GM12878 (cell line): ENCODE results near the gene CFAP410. TPM values are rescaled to one million over a fixed set of nuclear protein-coding genes. Genes with fewer than 3 reads are reported as not detected.

Source experiments
- ATAC-seq: fragments of 200-7000 bp; cut with Tn5 transposase; 3 replicates; pipeline ENCODE4 v1.9.1; 2020; ENCODE audit warnings: mild to moderate bottlenecking, moderate library complexity
- BruUV-seq: library from RNA; stranded (reverse); fragments of 400-500 nt; replicated peaks from 2 replicates; lab custom pipeline; 2021; lab: Mats Ljungman, UMichigan
- CTCF ChIA-PET: fragments of 300-600 bp; sonication (Branson Sonifier 250); formaldehyde crosslinking; extraction: SDS; loops from one replicate; lab custom pipeline; 2021; ENCODE audit warnings: inconsistent platforms; lab: Yijun Ruan, JAX
- POLR2A ChIA-PET: fragments of 350-600 bp; formaldehyde crosslinking; extraction: SDS; loops from one replicate; lab custom pipeline; 2021; ENCODE audit warnings: inconsistent platforms; lab: Charles Lee
- RAD21 ChIA-PET: fragments of 300-600 bp; sonication (Branson Sonifier 250); formaldehyde crosslinking; loops from one replicate; lab custom pipeline; 2023; ENCODE audit warnings: antibody characterized with exemption; ENCODE audit not compliant: unreplicated experiment; lab: Charles Lee
- SMC1A ChIA-PET: fragments of 300-600 bp; sonication (Branson Sonifier 250); formaldehyde crosslinking; loops from one replicate; lab custom pipeline; 2023; ENCODE audit not compliant: unreplicated experiment, uncharacterized antibody; lab: Charles Lee
- DNase-seq: peaks from one replicate; pipeline ENCODE4 v3.0.0-alpha.2; 2011; ENCODE audit warnings: low read depth, low spot score
- FAIRE-seq: peaks from 3 replicates; lab custom pipeline; 2011; peaks lifted over from hg19 to GRCh38; lab: Jason Lieb, UNC
- H2AFZ ChIP-seq: 2 replicates; pipeline ENCODE4 v1.6.0; 2011; ENCODE audit warnings: low read depth, low read length, control low read depth; ENCODE audit not compliant: control insufficient read depth
- H3K27ac ChIP-seq: 2 replicates; pipeline ENCODE4 v1.5.1; 2011; ENCODE audit warnings: control low read depth; ENCODE audit not compliant: control insufficient read depth, insufficient read depth
- H3K27me3 ChIP-seq, 2 experiments: replicated peaks in 1 of 2; 2 replicates each; pipeline versions ENCODE4 v1.6.0 to v1.6.1; 2011; ENCODE audit warnings: low read length in 1 of 2; ENCODE audit not compliant: control insufficient read depth in 2 of 2, insufficient read depth in 2 of 2
- H3K36me3 ChIP-seq, 2 experiments: 2 replicates each; pipeline ENCODE4 v1.5.1; 2011; ENCODE audit warnings: low read length in 1 of 2; ENCODE audit not compliant: control insufficient read depth in 2 of 2, insufficient read depth in 2 of 2
- H3K4me1 ChIP-seq: 2 replicates; pipeline ENCODE4 v1.6.1; 2011; ENCODE audit warnings: mild to moderate bottlenecking, low read length, moderate library complexity, mixed read lengths; ENCODE audit not compliant: control insufficient read depth, insufficient read depth
- H3K4me2 ChIP-seq: 2 replicates; pipeline ENCODE4 v1.6.0; 2011; ENCODE audit warnings: control low read depth; ENCODE audit not compliant: control insufficient read depth, insufficient read depth
- H3K4me3 ChIP-seq: fragments of 200-600 bp; sonication (generic); 2 replicates; pipeline ENCODE4 v1.5.1; 2016
- H3K79me2 ChIP-seq: 2 replicates; pipeline ENCODE4 v1.6.0; 2011; ENCODE audit warnings: low read length; ENCODE audit not compliant: control insufficient read depth, insufficient read depth
- H3K9ac ChIP-seq: 2 replicates; pipeline ENCODE4 v1.8.0; 2011; ENCODE audit warnings: low read length, control low read depth, mixed read lengths; ENCODE audit not compliant: control insufficient read depth, insufficient read depth
- H3K9me3 ChIP-seq: replicated peaks from 3 replicates; pipeline ENCODE4 v1.5.1; 2011; ENCODE audit warnings: mild to moderate bottlenecking, low read length; ENCODE audit not compliant: control insufficient read depth, insufficient read depth
- H4K20me1 ChIP-seq: 2 replicates; pipeline ENCODE4 v1.6.0; 2011; ENCODE audit not compliant: control insufficient read depth, insufficient read depth
- EED ChIP-seq: sonication (generic); IDR thresholded peaks from 2 replicates; pipeline ENCODE4 v1.6.1; 2016; ENCODE audit warnings: antibody characterized with exemption, low read depth
- MYB ChIP-seq: fragments of 150-350 bp; IDR thresholded peaks from 2 replicates; pipeline ENCODE4 v1.6.1; 2014; ENCODE audit warnings: mild to moderate bottlenecking, low read depth, low read length, borderline replicate concordance
- NFYA ChIP-seq: IDR thresholded peaks from 2 replicates; pipeline ENCODE4 v1.6.1; 2011; ENCODE audit warnings: low read depth, mild to moderate bottlenecking, low read length, improper control_type of control experiment, borderline replicate concordance
- SIN3A ChIP-seq: IDR thresholded peaks from 2 replicates; pipeline ENCODE4 v1.6.1; 2012; ENCODE audit warnings: low read depth, low read length, improper control_type of control experiment
- TAF1 ChIP-seq: IDR thresholded peaks from 2 replicates; pipeline ENCODE4 v1.6.1; 2011; ENCODE audit warnings: mild to moderate bottlenecking, low read depth, low read length, borderline replicate concordance
- TBL1XR1 ChIP-seq: IDR thresholded peaks from 2 replicates; pipeline ENCODE4 v1.6.1; 2012; ENCODE audit warnings: low read depth, low read length, improper control_type of control experiment
- ZNF24 ChIP-seq: fragments of 450-650 bp; IDR thresholded peaks from 2 replicates; pipeline ENCODE4 v1.6.1; 2017; ENCODE audit warnings: antibody characterized with exemption, mild to moderate bottlenecking
- WGBS: methylation state at CpG from one replicate; pipeline ENCODE4 v1.1.6; 2016; ENCODE audit warnings: low lambda C conversion rate; ENCODE audit not compliant: insufficient replicate concordance, insufficient coverage; ENCODE audit errors: missing lambda C conversion rate; 5-methylcytosine and 5-hydroxymethylcytosine counted together
- in situ Hi-C: fragments of 300-500 bp; cut with MboI; formaldehyde crosslinking; loops from 9 replicates; pipeline ENCODE4 v1.14.3; 2018; ENCODE audit warnings: mixed read lengths
- intact Hi-C: fragments of 100-400 bp; cut with micrococcal nuclease; formaldehyde crosslinking; loops from one replicate; pipeline ENCODE4 v1.14.2; 2022; ENCODE audit not compliant: unreplicated experiment
- polyA plus RNA-seq, 11 experiments: library from polyadenylated mRNA; depleted of rRNA in 4 of 11; unstranded in 6 of 11; stranded (reverse) in 5 of 11; fragments of >200 nt; fragmentation: Nextera tagmentation in 4 of 11; fragmentation: Illumina TruSeq in 1 of 11; extraction: Ambion mirVana in 4 of 11; extraction: Trizol in 1 of 11; gene quantifications; 1 replicate in 1 of 11; 2 replicates in 10 of 11; pipeline versions ENCODE4 v1.2.1 to v1.2.3, GENCODE V29; 2011 to 2016; ENCODE audit warnings: inconsistent platforms in 2 of 11, missing spikeins in 2 of 11, low read depth in 1 of 11
- total RNA-seq, 4 experiments: library from RNA; depleted of rRNA in 3 of 4; stranded (reverse); fragments of >200 nt in 3 of 4; fragmentation: Illumina TruSeq in 1 of 4; extraction: Trizol in 1 of 4; gene quantifications; 2 replicates each; pipeline versions ENCODE4 v1.2.1 to v1.2.3, GENCODE V29; 2013 to 2021
- TF ChIP-seq, protein P1 (sequence below): fragments of 450-650 bp; formaldehyde crosslinking; IDR thresholded peaks from 2 replicates; pipeline ENCODE4 v1.4.0; 2020; ENCODE audit warnings: mild to moderate bottlenecking, moderate library complexity

CFAP410 gene
- total and polyA plus RNA-seq, 10 of the 15 experiments (the other 5 are each of a cell fraction or from before 2014, with no cell fraction given): 0.14 to 24.8 (median 11.3) TPM

GRCh38 chr21:44349416-44349846, 10.2 kb upstream of the CFAP410 start:
- POLR2A ChIA-PET: no interaction called here
- 65% methylated on average over 12 of the region's 12 CpGs for WGBS
- SMC1A ChIA-PET: no interaction called here
- no peaks in the 10 kb centered on the region; a peak in 1 of 4 replicates for H3K27me3 ChIP-seq
- H3K27ac ChIP-seq: no peak overlapping the region
- ATAC-seq (no peak), DNase-seq (no peak)
- no TSS peak for BruUV-seq
- H3K4me1 ChIP-seq: peaks cover 14% of the 10 kb centered on the region
- H4K20me1 ChIP-seq: no peaks in the 10 kb centered on the region
- H3K4me3 ChIP-seq: no peak overlapping the region
- no peak overlapping the region for H3K9ac ChIP-seq
- no peaks in the 10 kb centered on the region for H3K9me3 ChIP-seq
- TF ChIP-seq TAF1 (no peak), NFYA (no peak), SIN3A (no peak), EED (no peak), MYB (no peak), TBL1XR1 (no peak), ZNF24 (no peak)
- TF ChIP-seq, protein P1, sequence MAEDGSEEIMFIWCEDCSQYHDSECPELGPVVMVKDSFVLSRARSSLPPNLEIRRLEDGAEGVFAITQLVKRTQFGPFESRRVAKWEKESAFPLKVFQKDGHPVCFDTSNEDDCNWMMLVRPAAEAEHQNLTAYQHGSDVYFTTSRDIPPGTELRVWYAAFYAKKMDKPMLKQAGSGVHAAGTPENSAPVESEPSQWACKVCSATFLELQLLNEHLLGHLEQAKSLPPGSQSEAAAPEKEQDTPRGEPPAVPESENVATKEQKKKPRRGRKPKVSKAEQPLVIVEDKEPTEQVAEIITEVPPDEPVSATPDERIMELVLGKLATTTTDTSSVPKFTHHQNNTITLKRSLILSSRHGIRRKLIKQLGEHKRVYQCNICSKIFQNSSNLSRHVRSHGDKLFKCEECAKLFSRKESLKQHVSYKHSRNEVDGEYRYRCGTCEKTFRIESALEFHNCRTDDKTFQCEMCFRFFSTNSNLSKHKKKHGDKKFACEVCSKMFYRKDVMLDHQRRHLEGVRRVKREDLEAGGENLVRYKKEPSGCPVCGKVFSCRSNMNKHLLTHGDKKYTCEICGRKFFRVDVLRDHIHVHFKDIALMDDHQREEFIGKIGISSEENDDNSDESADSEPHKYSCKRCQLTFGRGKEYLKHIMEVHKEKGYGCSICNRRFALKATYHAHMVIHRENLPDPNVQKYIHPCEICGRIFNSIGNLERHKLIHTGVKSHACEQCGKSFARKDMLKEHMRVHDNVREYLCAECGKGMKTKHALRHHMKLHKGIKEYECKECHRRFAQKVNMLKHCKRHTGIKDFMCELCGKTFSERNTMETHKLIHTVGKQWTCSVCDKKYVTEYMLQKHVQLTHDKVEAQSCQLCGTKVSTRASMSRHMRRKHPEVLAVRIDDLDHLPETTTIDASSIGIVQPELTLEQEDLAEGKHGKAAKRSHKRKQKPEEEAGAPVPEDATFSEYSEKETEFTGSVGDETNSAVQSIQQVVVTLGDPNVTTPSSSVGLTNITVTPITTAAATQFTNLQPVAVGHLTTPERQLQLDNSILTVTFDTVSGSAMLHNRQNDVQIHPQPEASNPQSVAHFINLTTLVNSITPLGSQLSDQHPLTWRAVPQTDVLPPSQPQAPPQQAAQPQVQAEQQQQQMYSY (CRISPR knock-in tag): no peak
- TF ChIP-seq, all 136 proteins: peak for 0
- intact Hi-C loops (no loop called here), in situ Hi-C loops (no loop called here)
- H3K4me2 ChIP-seq: no peak overlapping the region
- peaks cover under 1% of the 10 kb centered on the region for H3K79me2 ChIP-seq
- no peak for FAIRE-seq
- RAD21 ChIA-PET: no interaction called here
- H2AFZ ChIP-seq: no peak overlapping the region
- H3K36me3 ChIP-seq: no peaks in the 10 kb centered on the region
- CTCF ChIA-PET: no interaction called here
